ENCODE results near the gene UACA. TPM values are rescaled to one million over a fixed set of nuclear protein-coding genes. Genes with fewer than 3 reads are reported as not detected.

The UACA gene
- total and polyA plus RNA-seq, 9 of the 15 experiments (the other 6 are each of a cell fraction or from before 2014, with no cell fraction given) = 0.06 to 0.33 (median 0.15) TPM; not detected in 5

DNA sequence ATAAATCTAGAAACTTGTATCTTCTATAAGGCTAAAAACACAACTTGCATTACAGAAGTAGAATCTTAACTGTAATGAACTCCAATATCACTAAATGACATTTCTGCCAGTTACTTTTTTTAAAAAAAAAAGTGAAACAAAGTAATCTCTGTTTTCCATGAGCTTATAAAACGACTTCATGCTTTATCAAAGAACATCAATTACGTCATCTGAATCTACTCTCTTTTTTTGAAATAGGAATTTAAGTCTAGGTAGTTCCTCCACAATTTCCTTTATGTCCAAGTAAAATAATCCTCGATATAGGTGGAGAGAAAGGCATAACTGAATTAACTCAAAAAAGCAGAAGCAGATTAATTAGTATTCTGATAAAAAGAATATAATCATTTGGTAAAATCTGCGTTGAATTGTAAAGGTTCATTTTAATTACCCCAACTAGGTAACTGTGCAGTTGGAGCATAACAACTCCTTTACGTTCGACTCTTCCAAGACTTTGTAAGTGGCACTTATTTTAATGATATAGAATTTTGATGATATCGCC, 1.4 kb downstream of the UACA start:
- 2% methylated on average over 7 of the region's 7 CpGs for WGBS (ENCODE audit: insufficient coverage, low coverage, missing lambda C conversion rate)
- ChIA-PET POLR2A (interaction anchor here (0.7 kb wide), 1 partner anchor 576 kb away, joined by 3 read pairs; no protein-coding TSS in a partner anchor), CTCF (ENCODE audit: low intra/inter-chr PET ratio) (no interaction called here)
- Histone ChIP-seq H3K4me2 (ENCODE audit: insufficient read depth, low read length) (no peak overlapping the region), H3K36me3 (ENCODE audit: control insufficient read depth, insufficient read depth, low read length) (no peaks in the 10 kb centered on the region), H3K27ac (ENCODE audit: extremely low read depth, low read depth, low read length) (no peak overlapping the region), H3K9me1 (ENCODE audit: control insufficient read depth, insufficient read depth, low read length) (peaks cover 3% of the 10 kb centered on the region), H3K4me3 (no peak overlapping the region), H2AFZ (ENCODE audit: low read depth, low read length) (no peak overlapping the region), H3K79me2 (ENCODE audit: control insufficient read depth, insufficient read depth, low read length) (no peaks in the 10 kb centered on the region), H3K9me3 (replicated peaks; ENCODE audit: control insufficient read depth, insufficient read depth, low read depth, low read length) (no peaks in the 10 kb centered on the region), H4K20me1 (replicated peaks; ENCODE audit: control insufficient read depth, insufficient read depth, low read length) (no peaks in the 10 kb centered on the region), H3K4me1 (replicated peaks in 1 of 2; ENCODE audit: control insufficient read depth in 2 of 2, insufficient read depth in 2 of 2, low read length in 2 of 2) (peaks cover 0 to 11% of the 10 kb centered on the region in 2 experiments; a peak in 2 of 5 replicates), H3K27me3 (ENCODE audit: control insufficient read depth in 2 of 2, insufficient read depth in 2 of 2, low read length in 2 of 2) (no peaks in the 10 kb centered on the region; a peak in 1 of 5 replicates), H3K9ac (ENCODE audit: insufficient read depth in 1 of 2, low read depth in 2 of 2, low read length in 2 of 2) (no peak overlapping the region)
- no peak for ATAC-seq
- no TSS peak for BruUV-seq (replicated peaks)
- TF ChIP-seq MAFF (IDR thresholded peaks at IDR 0.05; ENCODE audit: low read length) (no peak), ATF7 (IDR thresholded peaks at IDR 0.05) (0 out of 2 replicates have a peak, but pooled peaks have one; percentile 13), POLR3A (IDR thresholded peaks at IDR 0.05; ENCODE audit: borderline replicate concordance, extremely low read depth, insufficient read depth, insufficient read length) (no peak)
- TF ChIP-seq, protein P1, sequence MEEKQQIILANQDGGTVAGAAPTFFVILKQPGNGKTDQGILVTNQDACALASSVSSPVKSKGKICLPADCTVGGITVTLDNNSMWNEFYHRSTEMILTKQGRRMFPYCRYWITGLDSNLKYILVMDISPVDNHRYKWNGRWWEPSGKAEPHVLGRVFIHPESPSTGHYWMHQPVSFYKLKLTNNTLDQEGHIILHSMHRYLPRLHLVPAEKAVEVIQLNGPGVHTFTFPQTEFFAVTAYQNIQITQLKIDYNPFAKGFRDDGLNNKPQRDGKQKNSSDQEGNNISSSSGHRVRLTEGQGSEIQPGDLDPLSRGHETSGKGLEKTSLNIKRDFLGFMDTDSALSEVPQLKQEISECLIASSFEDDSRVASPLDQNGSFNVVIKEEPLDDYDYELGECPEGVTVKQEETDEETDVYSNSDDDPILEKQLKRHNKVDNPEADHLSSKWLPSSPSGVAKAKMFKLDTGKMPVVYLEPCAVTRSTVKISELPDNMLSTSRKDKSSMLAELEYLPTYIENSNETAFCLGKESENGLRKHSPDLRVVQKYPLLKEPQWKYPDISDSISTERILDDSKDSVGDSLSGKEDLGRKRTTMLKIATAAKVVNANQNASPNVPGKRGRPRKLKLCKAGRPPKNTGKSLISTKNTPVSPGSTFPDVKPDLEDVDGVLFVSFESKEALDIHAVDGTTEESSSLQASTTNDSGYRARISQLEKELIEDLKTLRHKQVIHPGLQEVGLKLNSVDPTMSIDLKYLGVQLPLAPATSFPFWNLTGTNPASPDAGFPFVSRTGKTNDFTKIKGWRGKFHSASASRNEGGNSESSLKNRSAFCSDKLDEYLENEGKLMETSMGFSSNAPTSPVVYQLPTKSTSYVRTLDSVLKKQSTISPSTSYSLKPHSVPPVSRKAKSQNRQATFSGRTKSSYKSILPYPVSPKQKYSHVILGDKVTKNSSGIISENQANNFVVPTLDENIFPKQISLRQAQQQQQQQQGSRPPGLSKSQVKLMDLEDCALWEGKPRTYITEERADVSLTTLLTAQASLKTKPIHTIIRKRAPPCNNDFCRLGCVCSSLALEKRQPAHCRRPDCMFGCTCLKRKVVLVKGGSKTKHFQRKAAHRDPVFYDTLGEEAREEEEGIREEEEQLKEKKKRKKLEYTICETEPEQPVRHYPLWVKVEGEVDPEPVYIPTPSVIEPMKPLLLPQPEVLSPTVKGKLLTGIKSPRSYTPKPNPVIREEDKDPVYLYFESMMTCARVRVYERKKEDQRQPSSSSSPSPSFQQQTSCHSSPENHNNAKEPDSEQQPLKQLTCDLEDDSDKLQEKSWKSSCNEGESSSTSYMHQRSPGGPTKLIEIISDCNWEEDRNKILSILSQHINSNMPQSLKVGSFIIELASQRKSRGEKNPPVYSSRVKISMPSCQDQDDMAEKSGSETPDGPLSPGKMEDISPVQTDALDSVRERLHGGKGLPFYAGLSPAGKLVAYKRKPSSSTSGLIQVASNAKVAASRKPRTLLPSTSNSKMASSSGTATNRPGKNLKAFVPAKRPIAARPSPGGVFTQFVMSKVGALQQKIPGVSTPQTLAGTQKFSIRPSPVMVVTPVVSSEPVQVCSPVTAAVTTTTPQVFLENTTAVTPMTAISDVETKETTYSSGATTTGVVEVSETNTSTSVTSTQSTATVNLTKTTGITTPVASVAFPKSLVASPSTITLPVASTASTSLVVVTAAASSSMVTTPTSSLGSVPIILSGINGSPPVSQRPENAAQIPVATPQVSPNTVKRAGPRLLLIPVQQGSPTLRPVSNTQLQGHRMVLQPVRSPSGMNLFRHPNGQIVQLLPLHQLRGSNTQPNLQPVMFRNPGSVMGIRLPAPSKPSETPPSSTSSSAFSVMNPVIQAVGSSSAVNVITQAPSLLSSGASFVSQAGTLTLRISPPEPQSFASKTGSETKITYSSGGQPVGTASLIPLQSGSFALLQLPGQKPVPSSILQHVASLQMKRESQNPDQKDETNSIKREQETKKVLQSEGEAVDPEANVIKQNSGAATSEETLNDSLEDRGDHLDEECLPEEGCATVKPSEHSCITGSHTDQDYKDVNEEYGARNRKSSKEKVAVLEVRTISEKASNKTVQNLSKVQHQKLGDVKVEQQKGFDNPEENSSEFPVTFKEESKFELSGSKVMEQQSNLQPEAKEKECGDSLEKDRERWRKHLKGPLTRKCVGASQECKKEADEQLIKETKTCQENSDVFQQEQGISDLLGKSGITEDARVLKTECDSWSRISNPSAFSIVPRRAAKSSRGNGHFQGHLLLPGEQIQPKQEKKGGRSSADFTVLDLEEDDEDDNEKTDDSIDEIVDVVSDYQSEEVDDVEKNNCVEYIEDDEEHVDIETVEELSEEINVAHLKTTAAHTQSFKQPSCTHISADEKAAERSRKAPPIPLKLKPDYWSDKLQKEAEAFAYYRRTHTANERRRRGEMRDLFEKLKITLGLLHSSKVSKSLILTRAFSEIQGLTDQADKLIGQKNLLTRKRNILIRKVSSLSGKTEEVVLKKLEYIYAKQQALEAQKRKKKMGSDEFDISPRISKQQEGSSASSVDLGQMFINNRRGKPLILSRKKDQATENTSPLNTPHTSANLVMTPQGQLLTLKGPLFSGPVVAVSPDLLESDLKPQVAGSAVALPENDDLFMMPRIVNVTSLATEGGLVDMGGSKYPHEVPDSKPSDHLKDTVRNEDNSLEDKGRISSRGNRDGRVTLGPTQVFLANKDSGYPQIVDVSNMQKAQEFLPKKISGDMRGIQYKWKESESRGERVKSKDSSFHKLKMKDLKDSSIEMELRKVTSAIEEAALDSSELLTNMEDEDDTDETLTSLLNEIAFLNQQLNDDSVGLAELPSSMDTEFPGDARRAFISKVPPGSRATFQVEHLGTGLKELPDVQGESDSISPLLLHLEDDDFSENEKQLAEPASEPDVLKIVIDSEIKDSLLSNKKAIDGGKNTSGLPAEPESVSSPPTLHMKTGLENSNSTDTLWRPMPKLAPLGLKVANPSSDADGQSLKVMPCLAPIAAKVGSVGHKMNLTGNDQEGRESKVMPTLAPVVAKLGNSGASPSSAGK (IDR thresholded peaks at IDR 0.05) = no peak
- TF ChIP-seq, protein P2, sequence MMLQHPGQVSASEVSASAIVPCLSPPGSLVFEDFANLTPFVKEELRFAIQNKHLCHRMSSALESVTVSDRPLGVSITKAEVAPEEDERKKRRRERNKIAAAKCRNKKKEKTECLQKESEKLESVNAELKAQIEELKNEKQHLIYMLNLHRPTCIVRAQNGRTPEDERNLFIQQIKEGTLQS (IDR thresholded peaks at IDR 0.05) = peak; percentile 20; the same call in 1 of the 2 replicates
- TF ChIP-seq, protein P2 (CRISPR knock-in tag; conservative IDR thresholded peaks at IDR 0.05) = no peak
- in situ Hi-C loops (cut with MboI) (no loop called here), intact Hi-C loops (cut with micrococcal nuclease) (no loop called here)
- no peak for FAIRE-seq
- no peak for DNase-seq (ENCODE audit: extremely low read depth in 1 of 4, low spot score in 3 of 4)

Measured in K562 (cell line).